ENCODE measurements around the gene PLCL1.

GRCh38 chr2:197986977-197987376 is 182.6 kb downstream of the PLCL1 start:
- TF ChIP-seq CREB5 (CRISPR knock-in tag; IDR thresholded peaks at IDR 0.05; ENCODE audit: low read depth) (no peak), ISL1 (CRISPR knock-in tag; IDR thresholded peaks at IDR 0.05) (no peak), RARB (CRISPR knock-in tag; IDR thresholded peaks at IDR 0.05) (no peak), ZFP30 (CRISPR knock-in tag; IDR thresholded peaks at IDR 0.05) (no peak), ZNF70 (CRISPR knock-in tag; IDR thresholded peaks at IDR 0.05) (no peak), TOX (CRISPR knock-in tag; IDR thresholded peaks at IDR 0.05; ENCODE audit: borderline replicate concordance) (no peak), SNAI2 (CRISPR knock-in tag; IDR thresholded peaks at IDR 0.05) (no peak), ARNTL (CRISPR knock-in tag; IDR thresholded peaks at IDR 0.05; ENCODE audit: borderline replicate concordance, low read depth) (no peak), ESRRG (CRISPR knock-in tag; IDR thresholded peaks at IDR 0.05) (no peak), ZNF8 (CRISPR knock-in tag; IDR thresholded peaks at IDR 0.05) (no peak), BACH2 (CRISPR knock-in tag; IDR thresholded peaks at IDR 0.05; ENCODE audit: borderline replicate concordance) (no peak), POU6F1 (CRISPR knock-in tag; IDR thresholded peaks at IDR 0.05; ENCODE audit: borderline replicate concordance, low read depth) (no peak), ZFP3 (CRISPR knock-in tag; IDR thresholded peaks at IDR 0.05) (no peak)
- TF ChIP-seq, protein P1, sequence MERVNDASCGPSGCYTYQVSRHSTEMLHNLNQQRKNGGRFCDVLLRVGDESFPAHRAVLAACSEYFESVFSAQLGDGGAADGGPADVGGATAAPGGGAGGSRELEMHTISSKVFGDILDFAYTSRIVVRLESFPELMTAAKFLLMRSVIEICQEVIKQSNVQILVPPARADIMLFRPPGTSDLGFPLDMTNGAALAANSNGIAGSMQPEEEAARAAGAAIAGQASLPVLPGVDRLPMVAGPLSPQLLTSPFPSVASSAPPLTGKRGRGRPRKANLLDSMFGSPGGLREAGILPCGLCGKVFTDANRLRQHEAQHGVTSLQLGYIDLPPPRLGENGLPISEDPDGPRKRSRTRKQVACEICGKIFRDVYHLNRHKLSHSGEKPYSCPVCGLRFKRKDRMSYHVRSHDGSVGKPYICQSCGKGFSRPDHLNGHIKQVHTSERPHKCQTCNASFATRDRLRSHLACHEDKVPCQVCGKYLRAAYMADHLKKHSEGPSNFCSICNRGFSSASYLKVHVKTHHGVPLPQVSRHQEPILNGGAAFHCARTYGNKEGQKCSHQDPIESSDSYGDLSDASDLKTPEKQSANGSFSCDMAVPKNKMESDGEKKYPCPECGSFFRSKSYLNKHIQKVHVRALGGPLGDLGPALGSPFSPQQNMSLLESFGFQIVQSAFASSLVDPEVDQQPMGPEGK (CRISPR knock-in tag; IDR thresholded peaks at IDR 0.05; ENCODE audit: borderline replicate concordance), result no peak

Measured in SK-N-SH treated with all-trans-retinoic acid at 6 μM for 48 hours (cell line).